Pancreas (tissue), 10 donors: ENCODE data around the gene ENDOV. TPM values are rescaled to one million over a fixed set of nuclear protein-coding genes. Genes with fewer than 3 reads are reported as not detected.
A peak's percentile ranks its signal among the peaks of the same experiment; 100 is the strongest.

ENCODE experiments used
- ATAC-seq, 4 donors: fragments of 200-7000 bp; cut with Tn5 transposase; one replicate each; pipeline versions ENCODE4 v1.8.0 to v1.9.1; 2020; ENCODE audit warnings: mild to moderate bottlenecking in 4 of 4, moderate library complexity in 4 of 4
- DNase-seq, 6 donors: peaks; one replicate each; pipeline ENCODE4 v3.0.0-alpha.2; 2020
- FAIRE-seq: peaks from 2 replicates; lab custom pipeline; 2012; peaks lifted over from hg19 to GRCh38; lab: Jason Lieb, UNC
- H3K27ac ChIP-seq, 4 donors: fragments of 200-600 bp; sonication (generic); 1 replicate in 3 of 4; 2 replicates in 1 of 4; pipeline versions ENCODE4 v1.5.0 to v1.8.0; 2020
- H3K27me3 ChIP-seq, 4 donors: fragments of 200-600 bp; one replicate each; pipeline ENCODE4 v1.8.0; 2021
- H3K36me3 ChIP-seq, 3 donors: fragments of 200-600 bp; sonication (generic) in 1 of 3; one replicate each; pipeline versions ENCODE4 v1.5.0 to v1.8.0; 2020 to 2021
- H3K4me1 ChIP-seq, 3 donors: fragments of 200-600 bp; one replicate each; pipeline ENCODE4 v1.8.0; 2021
- H3K4me3 ChIP-seq, 4 donors: fragments of 200-600 bp; sonication (generic) in 2 of 4; one replicate each; pipeline versions ENCODE4 v1.5.0 to v1.8.0; 2020 to 2021
- H3K9me3 ChIP-seq, 4 donors: fragments of 200-600 bp; one replicate each; pipeline ENCODE4 v1.8.0; 2021
- WGBS, 2 donors: extraction: QIAGEN DNeasy Blood & Tissue Kit; methylation state at CpG; one replicate each; pipeline ENCODE4 v1.1.7; 2013; 5-methylcytosine and 5-hydroxymethylcytosine counted together
- intact Hi-C, 3 donors: fragments of 100-400 bp; cut with DNase I; formaldehyde crosslinking; loops; one replicate each; pipeline versions ENCODE4 v1.11.1 to v1.14.2; 2022
- polyA plus RNA-seq, 2 donors: library from polyadenylated mRNA; stranded (reverse); fragments of 200-250 nt; gene quantifications; one replicate each; pipeline ENCODE4 v1.2.3, GENCODE V29; 2013
- total RNA-seq, 6 donors: library from RNA; stranded (reverse); fragmentation: NEBNext Ultra II Directional in 4 of 6; extraction: Animal tissue kit (Norgen Biotek cat#: 25700) in 4 of 6; gene quantifications; one replicate each; pipeline versions ENCODE4 v1.2.1 to v1.2.4, GENCODE V29; 2021 to 2023
- TF ChIP-seq, protein P1 (sequence below), 4 donors: fragments of 200-600 bp; sonication (generic) in 3 of 4; IDR thresholded peaks; one replicate each; pipeline versions ENCODE4 v1.5.0 to v1.8.0; 2021; ENCODE audit warnings: antibody characterized with exemption in 4 of 4
- donor health status: healthy with polysubstance abuse.
- donor health status: DM: no; HTN: no; CAD: no; lungs with moderate emphysema.
- donor health status: DM: no; HTN: no; CAD: no.
- donor health status: control.
- donor health status: control.
- donor health status: Bipolar disorder and iron deficiency.
- donor health status: DM: yes; HTN: yes; CAD: no.
- donor health status: DM: no; HTN: no; CAD: no.
- donor health status: DM: no; HTN: no; CAD: no.
- donor health status: DM: yes; HTN: yes; CAD: no.

ENDOV gene
- total and polyA plus RNA-seq, 8 donors = 8.7 to 20.4 (median 12.9) TPM

DNA sequence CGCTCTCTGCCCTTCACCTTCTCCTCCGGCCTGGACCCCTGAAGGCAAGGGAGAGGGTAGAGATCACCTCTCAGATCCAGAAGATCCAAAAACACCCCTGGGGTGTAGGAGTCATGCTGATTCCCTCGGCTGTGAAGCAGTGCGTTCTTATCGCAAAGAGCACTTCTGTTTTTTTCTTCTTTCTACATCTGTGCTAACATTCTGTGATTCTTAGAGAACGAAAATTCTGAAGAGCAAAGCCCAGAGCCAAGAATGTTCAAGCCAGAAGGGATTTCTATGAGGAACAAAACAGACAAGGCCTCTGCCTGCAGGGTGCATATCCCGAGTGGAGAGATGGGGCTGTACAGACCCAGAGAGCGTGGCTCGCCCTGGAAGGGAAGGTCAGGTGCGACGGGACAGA, 44.3 kb downstream of the ENDOV start:
- TF ChIP-seq, protein P1, sequence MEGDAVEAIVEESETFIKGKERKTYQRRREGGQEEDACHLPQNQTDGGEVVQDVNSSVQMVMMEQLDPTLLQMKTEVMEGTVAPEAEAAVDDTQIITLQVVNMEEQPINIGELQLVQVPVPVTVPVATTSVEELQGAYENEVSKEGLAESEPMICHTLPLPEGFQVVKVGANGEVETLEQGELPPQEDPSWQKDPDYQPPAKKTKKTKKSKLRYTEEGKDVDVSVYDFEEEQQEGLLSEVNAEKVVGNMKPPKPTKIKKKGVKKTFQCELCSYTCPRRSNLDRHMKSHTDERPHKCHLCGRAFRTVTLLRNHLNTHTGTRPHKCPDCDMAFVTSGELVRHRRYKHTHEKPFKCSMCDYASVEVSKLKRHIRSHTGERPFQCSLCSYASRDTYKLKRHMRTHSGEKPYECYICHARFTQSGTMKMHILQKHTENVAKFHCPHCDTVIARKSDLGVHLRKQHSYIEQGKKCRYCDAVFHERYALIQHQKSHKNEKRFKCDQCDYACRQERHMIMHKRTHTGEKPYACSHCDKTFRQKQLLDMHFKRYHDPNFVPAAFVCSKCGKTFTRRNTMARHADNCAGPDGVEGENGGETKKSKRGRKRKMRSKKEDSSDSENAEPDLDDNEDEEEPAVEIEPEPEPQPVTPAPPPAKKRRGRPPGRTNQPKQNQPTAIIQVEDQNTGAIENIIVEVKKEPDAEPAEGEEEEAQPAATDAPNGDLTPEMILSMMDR (IDR thresholded peaks at IDR 0.05) = no peak
- WGBS, 2 donors = 80 to 82% methylated on average over 11 of the region's 11 CpGs
- Histone ChIP-seq H3K9me3 (no peaks in the 10 kb centered on the region), H3K27ac (no peak overlapping the region), H3K27me3 (no peaks in the 10 kb centered on the region), H3K36me3 (no peaks in the 10 kb centered on the region), H3K4me1 (no peaks in the 10 kb centered on the region), H3K4me3 (no peak overlapping the region)
- no peak for ATAC-seq
- DNase-seq = peak in 1 of 6 donors; percentile 30
- no peak for FAIRE-seq
- intact Hi-C loops = no loop called here

DNA sequence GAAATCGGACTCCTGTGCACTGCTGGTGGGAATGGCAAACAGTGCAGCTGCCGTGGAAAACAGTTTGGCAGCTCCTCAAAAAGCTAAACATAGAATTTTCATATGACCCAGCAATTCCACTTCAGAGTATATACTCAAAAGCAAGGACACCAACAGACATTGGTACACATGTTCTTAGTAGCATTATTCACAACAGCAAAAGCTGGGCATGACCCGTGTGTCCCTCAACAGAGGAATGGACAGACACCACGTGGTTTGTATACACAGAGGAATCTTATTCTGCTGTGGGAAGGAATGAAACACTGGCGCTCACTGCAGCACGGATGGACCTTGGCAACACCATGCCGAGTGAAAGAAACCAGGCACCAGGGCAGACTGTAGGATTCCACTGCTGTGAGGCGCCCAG, 45.5 kb downstream of the ENDOV start:
- peak in 1 of 4 donors; percentile 24 for ATAC-seq
- no peak for FAIRE-seq
- DNase-seq = no peak

DNA sequence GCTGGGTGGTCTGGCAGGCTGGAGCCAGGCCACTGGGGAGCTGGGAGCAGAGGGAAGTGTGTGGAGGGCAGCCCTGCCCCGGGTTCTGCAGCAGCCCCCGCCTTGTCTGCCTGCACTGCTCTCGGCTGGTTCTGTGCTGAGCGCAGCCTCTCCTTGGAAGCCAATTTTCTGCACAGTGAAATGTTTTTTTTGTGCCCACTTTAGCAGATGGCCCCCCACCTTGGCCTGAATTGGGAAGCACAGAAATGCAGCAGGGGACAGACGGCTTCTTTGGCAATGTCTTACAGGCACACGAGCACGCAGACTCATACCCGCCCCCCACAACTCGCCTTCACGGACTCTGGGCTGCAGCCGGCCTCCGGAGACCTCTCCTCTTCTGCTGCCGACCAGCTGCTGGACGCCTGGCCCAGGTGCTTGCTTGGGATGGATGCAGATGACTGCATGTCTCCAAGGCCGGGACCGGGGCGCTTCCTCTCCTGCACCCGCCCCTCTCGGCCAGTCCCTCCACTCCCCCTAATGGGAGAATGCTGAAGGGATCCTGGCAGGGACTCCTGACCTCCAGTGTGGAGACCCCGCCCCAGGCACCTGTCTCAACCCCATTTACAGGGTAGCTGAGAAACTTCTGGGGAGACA, 46.7 kb downstream of the ENDOV start:
- WGBS, 2 donors = 65 to 67% methylated on average over 20 of the region's 20 CpGs
- Histone ChIP-seq H3K4me1 (no peaks in the 10 kb centered on the region), H3K27me3 (no peaks in the 10 kb centered on the region), H3K27ac (no peak overlapping the region), H3K9me3 (no peaks in the 10 kb centered on the region), H3K36me3 (no peaks in the 10 kb centered on the region), H3K4me3 (no peak overlapping the region)
- intact Hi-C loops = no loop called here
- no peak for FAIRE-seq
- TF ChIP-seq, protein P1 (IDR thresholded peaks at IDR 0.05) = no peak
- peak in 1 of 6 donors; percentile 60 for DNase-seq
- no peak for ATAC-seq

More for the DNA sequence above, 45.5 kb downstream of the ENDOV start:
- H3K4me3 ChIP-seq = no peak overlapping the region
- WGBS, 2 donors = 42 to 55% methylated on average over 8 of the region's 8 CpGs
- no peaks in the 10 kb centered on the region for H3K27me3 ChIP-seq
- intact Hi-C loops = no loop called here
- no peaks in the 10 kb centered on the region for H3K36me3 ChIP-seq
- H3K27ac ChIP-seq = no peak overlapping the region
- H3K4me1 ChIP-seq = no peaks in the 10 kb centered on the region
- TF ChIP-seq, protein P1 (IDR thresholded peaks at IDR 0.05) = no peak
- H3K9me3 ChIP-seq = no peaks in the 10 kb centered on the region

DNA sequence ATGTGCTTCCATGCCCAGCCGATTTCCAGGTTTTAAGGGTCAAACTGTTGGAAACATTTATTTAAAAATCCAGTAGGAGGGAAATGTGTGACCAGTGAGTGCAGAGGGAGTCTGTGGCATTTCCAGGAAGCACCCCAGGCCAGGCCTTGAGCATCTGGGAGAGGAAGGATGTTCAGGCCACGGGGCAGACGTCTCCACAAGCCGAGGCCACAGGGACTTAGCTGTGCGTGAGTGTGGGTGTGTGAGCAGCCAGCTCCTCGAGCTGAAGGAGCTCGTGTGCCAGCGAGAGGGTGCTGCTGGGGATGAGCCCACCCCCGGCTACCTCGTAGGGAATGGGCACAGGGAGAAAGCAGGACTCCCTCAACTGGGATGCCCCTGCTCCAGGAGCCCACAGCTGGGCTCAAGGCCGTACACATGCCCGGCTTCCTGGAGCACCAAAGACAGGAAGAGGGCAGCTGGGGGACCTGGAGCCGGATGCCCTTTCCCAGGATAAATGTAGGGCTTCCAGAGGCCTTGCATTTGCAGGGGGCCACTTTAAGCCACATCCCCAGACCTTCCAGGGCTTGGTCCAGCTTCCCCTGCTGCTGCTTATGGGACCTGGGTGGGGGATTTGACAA, 48.9 kb downstream of the ENDOV start:
- no peaks in the 10 kb centered on the region for H3K36me3 ChIP-seq
- H3K27me3 ChIP-seq = no peaks in the 10 kb centered on the region
- H3K4me1 ChIP-seq = no peaks in the 10 kb centered on the region
- FAIRE-seq (no peak), DNase-seq (peak in 1 of 6 donors; percentile 43), ATAC-seq (no peak)
- TF ChIP-seq, protein P1 (IDR thresholded peaks at IDR 0.05) = no peak
- H3K27ac ChIP-seq = no peak overlapping the region
- no peaks in the 10 kb centered on the region for H3K9me3 ChIP-seq
- WGBS, 2 donors = 59 to 60% methylated on average over 13 of the region's 13 CpGs
- no peak overlapping the region for H3K4me3 ChIP-seq
- intact Hi-C loops = no loop called here

DNA sequence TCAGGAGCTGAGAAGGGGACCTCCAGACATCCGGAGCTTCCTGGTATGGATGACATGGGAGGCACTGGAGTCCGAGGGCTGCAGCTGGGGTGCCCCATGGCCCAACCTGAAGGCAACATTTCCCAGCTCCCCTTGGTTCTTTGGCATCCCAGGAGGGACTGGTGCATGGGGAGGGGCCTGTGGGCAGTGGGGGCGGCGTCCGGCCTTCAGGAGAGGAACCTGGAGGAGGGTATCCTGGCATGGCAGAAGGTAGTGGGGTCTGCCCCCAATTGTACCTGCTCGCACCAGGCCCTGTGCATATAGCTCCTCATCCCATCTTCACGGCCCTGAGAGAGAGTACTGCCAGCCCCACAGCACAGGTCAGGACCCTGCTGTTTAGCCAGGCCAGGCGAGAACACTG, 49.5 kb downstream of the ENDOV start:
- TF ChIP-seq, protein P1 (IDR thresholded peaks at IDR 0.05) = no peak
- intact Hi-C loops = no loop called here
- Histone ChIP-seq H3K9me3 (no peaks in the 10 kb centered on the region), H3K27me3 (no peaks in the 10 kb centered on the region), H3K4me3 (no peak overlapping the region), H3K27ac (no peak overlapping the region), H3K36me3 (no peaks in the 10 kb centered on the region), H3K4me1 (no peaks in the 10 kb centered on the region)
- ATAC-seq (no peak), FAIRE-seq (no peak), DNase-seq (peak in 2 of 6 donors; percentile 13 to 42)
- WGBS, 2 donors = 74 to 80% methylated on average over 8 of the region's 8 CpGs
